Measurements from ENCODE around the gene ZSWIM9. TPM values are rescaled to one million over a fixed set of nuclear protein-coding genes. Genes with fewer than 3 reads are reported as not detected.
A peak's percentile ranks its signal among the peaks of the same experiment; 100 is the strongest.
"Not testable (repeated sequence)": the region's sequence is repeated elsewhere in the genome, so short reads cannot be mapped to it uniquely, and the experiment has no call there.

The ZSWIM9 gene
- total RNA-seq, 1 donor from 2014 or later, result 11.8 TPM

GRCh38 chr19:48213959-48214358, 43.5 kb downstream of the ZSWIM9 start:
- no peak for DNase-seq (ENCODE audit: low spot score, unreplicated experiment)
- no peak for TF ChIP-seq CTCF (IDR thresholded peaks at IDR 0.05; ENCODE audit: unreplicated experiment)
- peaks cover 12% of the 10 kb centered on the region for H3K36me3 Mint-ChIP-seq (ENCODE audit: insufficient read depth)
- no peaks in the 10 kb centered on the region for H3K9me3 Mint-ChIP-seq (ENCODE audit: low read depth)
- H3K27me3 Mint-ChIP-seq, result no peaks in the 10 kb centered on the region
- H3K4me3 Mint-ChIP-seq (ENCODE audit: low read depth), result no peak overlapping the region
- H3K27ac Mint-ChIP-seq, result no peak overlapping the region
- H3K4me1 Mint-ChIP-seq (ENCODE audit: low read depth), result no peaks in the 10 kb centered on the region

GRCh38 chr19:48216933-48217332, 46.5 kb downstream of the ZSWIM9 start:
- no peaks in the 10 kb centered on the region for H3K9me3 Mint-ChIP-seq (ENCODE audit: low read depth)
- no peak overlapping the region for H3K27ac Mint-ChIP-seq
- H3K4me1 Mint-ChIP-seq (ENCODE audit: low read depth), result no peaks in the 10 kb centered on the region
- H3K4me3 Mint-ChIP-seq (ENCODE audit: low read depth), result no peak overlapping the region
- peaks cover 10% of the 10 kb centered on the region for H3K36me3 Mint-ChIP-seq (ENCODE audit: insufficient read depth)
- TF ChIP-seq CTCF (IDR thresholded peaks at IDR 0.05; ENCODE audit: unreplicated experiment), result peak; percentile 35
- no peak for DNase-seq (ENCODE audit: low spot score, unreplicated experiment)
- H3K27me3 Mint-ChIP-seq, result no peaks in the 10 kb centered on the region

- Mint-ChIP-seq H3K27me3 (no peaks in the 10 kb centered on the region), H3K36me3 (ENCODE audit: insufficient read depth) (peaks cover 8% of the 10 kb centered on the region), H3K4me3 (ENCODE audit: low read depth) (no peak overlapping the region), H3K4me1 (ENCODE audit: low read depth) (no peaks in the 10 kb centered on the region), H3K27ac (no peak overlapping the region), H3K9me3 (ENCODE audit: low read depth) (no peaks in the 10 kb centered on the region)
- no peak for DNase-seq (ENCODE audit: low spot score, unreplicated experiment)
- TF ChIP-seq CTCF (IDR thresholded peaks at IDR 0.05; ENCODE audit: unreplicated experiment), result no peak
Observed at GRCh38 chr19:48218997-48219396, 48.5 kb downstream of the ZSWIM9 start.

- not testable (repeated sequence) for H3K4me3 Mint-ChIP-seq (ENCODE audit: low read depth); DNase-seq (ENCODE audit: low spot score, unreplicated experiment); H3K4me1 Mint-ChIP-seq (ENCODE audit: low read depth); H3K27me3 Mint-ChIP-seq; H3K36me3 Mint-ChIP-seq (ENCODE audit: insufficient read depth); H3K9me3 Mint-ChIP-seq (ENCODE audit: low read depth); H3K27ac Mint-ChIP-seq
Observed at GRCh38 chr19:48220784-48221183, 50.3 kb downstream of the ZSWIM9 start.

GRCh38 chr19:48221628-48222027, 51.1 kb downstream of the ZSWIM9 start:
- H3K27me3 Mint-ChIP-seq, result no peaks in the 10 kb centered on the region
- no peak for DNase-seq (ENCODE audit: low spot score, unreplicated experiment)
- no peak for TF ChIP-seq CTCF (IDR thresholded peaks at IDR 0.05; ENCODE audit: unreplicated experiment)
- no peaks in the 10 kb centered on the region for H3K9me3 Mint-ChIP-seq (ENCODE audit: low read depth)
- no peaks in the 10 kb centered on the region for H3K4me1 Mint-ChIP-seq (ENCODE audit: low read depth)
- H3K27ac Mint-ChIP-seq, result no peak overlapping the region
- H3K36me3 Mint-ChIP-seq (ENCODE audit: insufficient read depth), result peaks cover 4% of the 10 kb centered on the region
- H3K4me3 Mint-ChIP-seq (ENCODE audit: low read depth), result no peak overlapping the region

- no peak for DNase-seq (ENCODE audit: low spot score, unreplicated experiment)
- no peak for TF ChIP-seq CTCF (IDR thresholded peaks at IDR 0.05; ENCODE audit: unreplicated experiment)
- Mint-ChIP-seq H3K27me3 (no peaks in the 10 kb centered on the region), H3K36me3 (ENCODE audit: insufficient read depth) (peaks cover 33% of the 10 kb centered on the region), H3K27ac (no peak overlapping the region), H3K9me3 (ENCODE audit: low read depth) (no peaks in the 10 kb centered on the region), H3K4me1 (ENCODE audit: low read depth) (no peaks in the 10 kb centered on the region), H3K4me3 (ENCODE audit: low read depth) (no peak overlapping the region)
Observed at GRCh38 chr19:48230555-48231129, 60.2 kb downstream of the ZSWIM9 start.
